NT2/D1 (cell line): ENCODE results near the gene KRTAP19-8.

Source experiments
- DNase-seq: peaks from one replicate; pipeline ENCODE4 v3.0.0-alpha.2; 2011; ENCODE audit warnings: low read depth, low spot score
- H3K27me3 ChIP-seq: 2 replicates; pipeline ENCODE4 v1.6.0; 2011; ENCODE audit warnings: mild to moderate bottlenecking; ENCODE audit not compliant: insufficient read length, insufficient read depth
- H3K36me3 ChIP-seq: 2 replicates; pipeline ENCODE4 v1.6.1; 2011; ENCODE audit warnings: mild to moderate bottlenecking, low read length, mixed read lengths; ENCODE audit not compliant: insufficient read depth, insufficient read length
- H3K4me1 ChIP-seq: 2 replicates; pipeline ENCODE4 v1.5.1; 2011; ENCODE audit not compliant: insufficient read depth, insufficient read length
- H3K4me3 ChIP-seq: 2 replicates; pipeline ENCODE4 v1.5.1; 2011; ENCODE audit warnings: low read depth; ENCODE audit not compliant: insufficient read length
- H3K9ac ChIP-seq: 2 replicates; pipeline ENCODE4 v1.6.0; 2011; ENCODE audit warnings: low read depth; ENCODE audit not compliant: insufficient read length
- H3K9me3 ChIP-seq: 2 replicates; pipeline ENCODE4 v1.5.1; 2011; ENCODE audit warnings: mild to moderate bottlenecking, low read length; ENCODE audit not compliant: insufficient read depth
- SUZ12 ChIP-seq: IDR thresholded peaks from 2 replicates; pipeline ENCODE4 v1.6.1; 2011; ENCODE audit not compliant: insufficient read length, insufficient read depth; ENCODE audit errors: extremely low read depth
- YY1 ChIP-seq: IDR thresholded peaks from 2 replicates; pipeline ENCODE4 v1.6.1; 2011; ENCODE audit not compliant: insufficient read length, insufficient read depth
- ZNF274 ChIP-seq: IDR thresholded peaks from 2 replicates; pipeline ENCODE4 v1.6.1; 2011; ENCODE audit warnings: mild to moderate bottlenecking, low read depth, low read length

The KRTAP19-8 gene

DNA sequence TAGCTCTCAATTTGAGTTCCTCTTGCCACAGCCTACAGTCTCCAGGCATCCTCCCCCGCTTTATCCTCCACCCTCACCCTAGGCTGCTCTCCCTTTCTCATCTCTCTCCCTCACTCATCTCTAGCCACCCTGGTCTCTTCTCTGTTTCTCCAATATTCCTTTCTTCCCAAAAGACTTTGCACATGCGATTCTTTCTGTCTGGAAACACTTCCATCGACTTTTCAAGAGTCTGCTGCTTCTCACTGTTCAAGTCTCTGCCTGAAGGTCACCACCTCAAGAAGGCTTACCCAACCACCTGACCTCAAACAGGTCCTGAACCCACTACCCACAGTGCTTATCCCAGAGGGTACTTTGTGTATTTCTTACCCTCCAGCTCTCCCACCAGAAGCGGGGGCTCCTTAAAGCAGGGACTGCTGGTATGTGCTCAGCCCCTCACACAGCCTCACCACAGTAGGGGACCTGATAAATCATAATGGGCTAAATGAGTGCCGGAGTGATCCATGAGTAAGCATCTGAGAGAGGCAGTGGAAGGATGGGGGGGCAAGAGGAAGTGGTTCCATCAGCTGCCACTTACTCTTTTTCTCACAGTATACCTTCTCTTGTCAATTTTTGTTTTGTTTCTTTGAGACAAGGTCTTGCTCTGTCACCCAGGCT, 14.3 kb upstream of the KRTAP19-8 start:
- no peak overlapping the region for H3K9ac ChIP-seq
- TF ChIP-seq SUZ12 (no peak), YY1 (no peak), ZNF274 (no peak)
- peak; percentile 25 for DNase-seq
- H3K4me1 ChIP-seq, result no peaks in the 10 kb centered on the region
- H3K27me3 ChIP-seq, result no peaks in the 10 kb centered on the region
- no peak overlapping the region for H3K4me3 ChIP-seq
- H3K36me3 ChIP-seq, result no peaks in the 10 kb centered on the region
- H3K9me3 ChIP-seq, result 0 out of 2 replicates have a peak, but pooled peaks cover 2% of the 10 kb centered on the region

DNA sequence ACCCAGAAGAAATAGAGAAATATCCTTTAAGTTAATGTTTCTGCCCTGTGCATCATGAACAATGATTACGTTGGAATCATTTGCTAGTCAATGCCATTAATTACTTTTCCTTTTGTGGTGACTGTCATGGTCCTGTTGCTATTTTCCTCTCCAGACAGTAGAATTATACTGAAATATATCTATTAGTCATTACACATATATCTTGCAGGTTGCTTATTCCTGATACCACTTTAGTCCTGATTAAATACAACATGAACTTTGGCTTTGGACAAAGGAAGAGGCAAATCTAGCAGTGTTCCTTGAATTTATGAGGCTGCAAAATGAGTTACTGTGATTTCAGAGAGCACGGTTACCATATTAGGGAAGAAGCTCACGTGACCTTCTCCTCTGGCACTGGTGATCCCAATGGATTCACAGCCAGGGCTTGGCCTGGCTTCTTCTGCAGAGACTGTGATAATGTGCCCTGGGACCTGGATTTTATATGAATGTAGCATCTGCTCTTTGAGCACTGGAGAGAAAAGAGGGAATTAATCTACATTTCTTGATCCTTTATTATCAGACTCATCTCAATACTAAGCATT, 12.4 kb upstream of the KRTAP19-8 start:
- H3K9me3 ChIP-seq, result no peaks in the 10 kb centered on the region
- no peak overlapping the region for H3K9ac ChIP-seq
- no peak for DNase-seq
- H3K4me3 ChIP-seq, result no peak overlapping the region
- TF ChIP-seq ZNF274 (no peak), SUZ12 (no peak), YY1 (no peak)
- H3K36me3 ChIP-seq, result no peaks in the 10 kb centered on the region
- H3K4me1 ChIP-seq, result no peaks in the 10 kb centered on the region
- no peaks in the 10 kb centered on the region for H3K27me3 ChIP-seq

DNA sequence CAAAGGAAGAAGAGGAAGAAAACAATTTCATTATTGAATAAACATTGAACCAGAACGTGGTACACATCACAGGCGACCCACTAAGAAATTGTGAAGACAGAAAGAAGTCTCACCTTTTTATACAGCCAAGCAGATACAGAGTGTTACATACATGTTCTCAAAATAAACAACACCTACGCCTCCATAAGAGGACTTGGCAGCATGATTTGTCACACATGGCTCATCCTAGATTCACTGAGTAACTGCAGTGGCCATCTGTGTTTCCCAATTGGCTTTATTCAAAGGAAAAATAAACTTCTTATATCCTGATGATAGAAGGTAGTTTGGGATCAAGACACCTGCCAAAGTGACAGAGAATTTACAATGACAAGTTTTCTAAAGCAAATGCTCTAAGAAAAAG, 7.6 kb upstream of the KRTAP19-8 start:
- TF ChIP-seq SUZ12, result no peak
- TF ChIP-seq ZNF274, result no peak
- no peak for TF ChIP-seq YY1
- Histone ChIP-seq H3K9me3 (no peaks in the 10 kb centered on the region), H3K9ac (no peak overlapping the region), H3K4me1 (no peaks in the 10 kb centered on the region), H3K27me3 (no peaks in the 10 kb centered on the region), H3K4me3 (no peak overlapping the region), H3K36me3 (no peaks in the 10 kb centered on the region)
- no peak for DNase-seq

DNA sequence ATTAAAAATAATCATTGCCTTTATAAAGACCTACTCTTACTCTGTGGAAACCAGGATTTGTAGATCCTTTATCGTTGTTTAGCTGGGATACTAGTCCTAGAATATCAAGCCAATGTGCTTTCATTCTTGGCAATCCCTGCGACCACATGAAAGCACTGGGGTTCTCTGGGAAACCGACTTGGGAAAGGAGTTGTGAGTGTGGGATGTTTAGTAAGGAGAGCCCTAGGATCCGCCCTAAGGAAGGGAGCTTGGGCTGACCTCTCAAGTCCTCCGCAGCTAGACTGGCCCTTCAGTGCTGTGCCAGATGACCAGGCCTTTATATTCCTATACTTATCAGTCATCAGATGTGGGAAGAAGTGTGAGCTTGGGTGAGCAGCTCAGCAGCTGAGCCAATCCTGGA, 5.2 kb upstream of the KRTAP19-8 start:
- DNase-seq, result no peak
- Histone ChIP-seq H3K36me3 (no peaks in the 10 kb centered on the region), H3K4me1 (no peaks in the 10 kb centered on the region), H3K9ac (no peak overlapping the region), H3K9me3 (no peaks in the 10 kb centered on the region), H3K27me3 (no peaks in the 10 kb centered on the region), H3K4me3 (no peak overlapping the region)
- TF ChIP-seq YY1, result no peak
- no peak for TF ChIP-seq SUZ12
- TF ChIP-seq ZNF274, result no peak

DNA sequence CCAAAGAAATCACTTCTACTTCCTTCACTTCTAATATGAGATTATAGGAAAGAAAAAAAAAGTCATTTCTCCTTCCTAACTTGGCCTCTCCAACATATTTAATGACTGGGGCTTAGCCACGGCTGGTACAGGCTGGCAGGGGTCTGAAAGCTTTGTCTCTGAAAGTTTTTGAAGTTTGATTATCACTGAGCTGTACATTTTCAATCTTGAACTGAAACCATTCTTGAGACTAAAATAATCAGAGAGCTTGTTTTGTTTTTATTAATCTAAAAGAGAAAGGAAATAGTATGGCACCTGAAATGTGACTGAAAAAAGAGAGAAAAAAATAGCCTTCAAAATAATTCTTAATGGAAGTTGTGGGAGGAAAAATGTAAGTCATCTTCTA, 3.8 kb upstream of the KRTAP19-8 start:
- no peak for TF ChIP-seq ZNF274
- no peak for TF ChIP-seq SUZ12
- TF ChIP-seq YY1, result no peak
- no peak overlapping the region for H3K9ac ChIP-seq
- H3K9me3 ChIP-seq, result no peaks in the 10 kb centered on the region
- no peaks in the 10 kb centered on the region for H3K27me3 ChIP-seq
- H3K4me3 ChIP-seq, result no peak overlapping the region
- DNase-seq, result no peak
- H3K4me1 ChIP-seq, result no peaks in the 10 kb centered on the region
- H3K36me3 ChIP-seq, result no peaks in the 10 kb centered on the region

DNA sequence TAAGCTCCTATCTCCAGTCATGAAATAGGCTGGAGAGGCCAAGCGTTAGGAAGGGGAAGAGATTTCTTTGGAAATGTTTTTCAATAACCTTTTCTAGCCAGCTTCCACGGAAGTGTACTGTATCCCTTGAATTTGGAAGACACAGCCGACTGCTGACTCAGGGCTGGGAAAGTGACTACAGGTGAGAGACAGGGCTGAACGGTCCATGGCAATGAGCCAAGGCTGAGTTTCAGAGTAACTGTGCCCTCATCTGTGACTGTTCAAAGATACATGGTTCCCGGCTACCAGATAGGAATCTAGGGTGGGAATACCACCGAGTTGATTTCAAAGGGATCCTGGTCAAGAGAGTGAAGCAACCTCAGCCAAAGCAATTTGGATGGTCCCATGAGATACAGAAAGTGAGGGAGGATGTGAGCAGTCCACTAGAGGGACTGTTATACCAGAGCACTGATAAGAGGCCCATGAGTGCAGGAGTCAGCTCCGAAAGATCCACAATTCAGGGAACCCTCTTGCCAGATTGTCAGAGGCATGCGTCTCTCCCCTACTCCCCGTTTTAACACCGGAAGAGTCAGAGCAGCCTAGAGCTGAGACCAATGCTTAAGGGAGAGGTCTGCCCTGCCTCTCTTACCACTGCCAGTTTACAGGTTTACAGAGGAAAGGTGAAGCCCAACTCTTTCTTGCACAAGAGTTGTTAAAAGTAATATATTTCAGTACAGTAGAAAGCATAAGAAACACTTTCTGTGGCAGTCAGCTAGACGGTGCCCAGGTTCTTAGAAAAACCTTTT, 3.2 kb upstream of the KRTAP19-8 start:
- TF ChIP-seq ZNF274 (no peak), SUZ12 (no peak)
- no peak overlapping the region for H3K4me3 ChIP-seq
- H3K9ac ChIP-seq, result no peak overlapping the region
- no peaks in the 10 kb centered on the region for H3K4me1 ChIP-seq
- H3K9me3 ChIP-seq, result no peaks in the 10 kb centered on the region
- H3K27me3 ChIP-seq, result no peaks in the 10 kb centered on the region
- DNase-seq, result no peak
- no peaks in the 10 kb centered on the region for H3K36me3 ChIP-seq

DNA sequence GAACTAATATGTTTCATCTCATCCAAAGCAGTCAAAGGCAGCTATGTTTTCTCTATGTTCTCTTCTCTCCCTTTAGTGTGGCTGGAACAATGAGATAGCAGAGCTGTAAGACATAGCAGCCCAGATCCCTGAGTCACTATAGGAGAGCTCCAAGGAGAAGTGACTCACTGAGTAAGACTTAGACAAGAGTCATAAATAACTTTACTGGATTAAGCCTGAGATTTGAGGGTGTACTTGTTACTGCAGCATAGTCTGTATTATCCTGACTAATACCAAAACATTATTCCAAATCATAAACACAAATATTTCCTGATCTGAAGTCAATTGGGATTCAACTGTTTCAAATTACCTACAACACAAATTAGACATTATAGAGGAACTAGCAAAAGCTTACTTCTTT, 3.9 kb downstream of the KRTAP19-8 start:
- no peaks in the 10 kb centered on the region for H3K36me3 ChIP-seq
- H3K27me3 ChIP-seq, result no peaks in the 10 kb centered on the region
- H3K4me3 ChIP-seq, result no peak overlapping the region
- H3K9me3 ChIP-seq, result peaks cover 18% of the 10 kb centered on the region
- no peak for DNase-seq
- no peaks in the 10 kb centered on the region for H3K4me1 ChIP-seq
- TF ChIP-seq YY1, result no peak
- no peak for TF ChIP-seq SUZ12
- TF ChIP-seq ZNF274, result no peak
- H3K9ac ChIP-seq, result no peak overlapping the region
